SU-DHL-6 (cell line): Measurements from ENCODE around the gene SOBP.
A peak's percentile ranks its signal among the peaks of the same experiment; 100 is the strongest.

ENCODE experiments used
- H2AFZ ChIP-seq: fragments of 200-600 bp; sonication (generic); 2 replicates; pipeline ENCODE4 v1.6.1; 2014; ENCODE audit warnings: low read depth, mild to moderate bottlenecking, moderate library complexity, mixed read lengths, antibody characterized with exemption, low read length; ENCODE audit not compliant: severe bottlenecking
- H3F3A ChIP-seq: fragments of 200-600 bp; shearing (Covaris generic); 2 replicates; pipeline ENCODE4 v1.6.0; 2016; ENCODE audit warnings: antibody characterized with exemption, mild to moderate bottlenecking; ENCODE audit not compliant: insufficient read depth
- H3K27ac ChIP-seq: fragments of 200-600 bp; sonication (generic); 2 replicates; pipeline ENCODE4 v1.5.1; 2016; ENCODE audit warnings: low read depth, mild to moderate bottlenecking, low read length, moderate library complexity, mixed read lengths
- H3K27me3 ChIP-seq: fragments of 200-600 bp; sonication (generic), shearing (Covaris generic); 2 replicates; pipeline ENCODE4 v1.6.0; 2014; ENCODE audit warnings: mild to moderate bottlenecking, low read length
- H3K36me3 ChIP-seq: fragments of 200-600 bp; sonication (generic); 2 replicates; pipeline ENCODE4 v1.6.1; 2014; ENCODE audit warnings: mild to moderate bottlenecking, low read length, mixed read lengths
- H3K4me2 ChIP-seq: fragments of 300-600, 200-600 bp; shearing (Covaris generic), sonication (generic); 2 replicates; pipeline ENCODE4 v1.6.0; 2014; ENCODE audit warnings: low read length, low read depth, mild to moderate bottlenecking; ENCODE audit not compliant: poor library complexity, severe bottlenecking
- H3K4me3 ChIP-seq: fragments of 200-600 bp; sonication (generic); 2 replicates; pipeline ENCODE4 v1.5.1; 2014; ENCODE audit warnings: antibody characterized with exemption, low read length, mild to moderate bottlenecking, mixed read lengths; ENCODE audit not compliant: insufficient read depth, poor library complexity, severe bottlenecking
- H3K79me2 ChIP-seq: fragments of 200-600 bp; sonication (generic); 2 replicates; pipeline ENCODE4 v1.6.1; 2014; ENCODE audit warnings: mild to moderate bottlenecking, low read length, moderate library complexity; ENCODE audit not compliant: insufficient read depth
- H3K9ac ChIP-seq: fragments of 200-600 bp; sonication (generic); 2 replicates; pipeline ENCODE4 v1.7.0; 2014; ENCODE audit warnings: mild to moderate bottlenecking, low read length
- H3K9me2 ChIP-seq: fragments of 200-600 bp; sonication (generic); replicated peaks from 2 replicates; pipeline ENCODE4 v1.6.1; 2014; ENCODE audit warnings: low read length; ENCODE audit not compliant: insufficient read depth
- H3K9me3 ChIP-seq: fragments of 200-600 bp; sonication (generic); 2 replicates; pipeline ENCODE4 v1.6.1; 2014; ENCODE audit warnings: low read length, mixed read lengths; ENCODE audit not compliant: insufficient read depth
- H4K20me1 ChIP-seq: fragments of 200-600 bp; sonication (generic); 2 replicates; pipeline ENCODE4 v1.6.1; 2014; ENCODE audit warnings: low read depth, mild to moderate bottlenecking, antibody characterized with exemption, low read length, moderate library complexity, mixed read lengths
- CTCF ChIP-seq: fragments of 200-600 bp; sonication (generic); IDR thresholded peaks from one replicate; pipeline ENCODE4 v1.5.1; 2017; ENCODE audit warnings: antibody characterized with exemption, mild to moderate bottlenecking, low read length, moderate library complexity; ENCODE audit not compliant: insufficient read depth, poor library complexity, severe bottlenecking
- EZH2phosphoT487 ChIP-seq: fragments of 200-600 bp; sonication (generic), shearing (Covaris generic); conservative IDR thresholded peaks from 2 replicates; pipeline ENCODE4 v1.6.1; 2018; ENCODE audit warnings: mild to moderate bottlenecking, antibody characterized with exemption, low read length, moderate library complexity, mixed read lengths

Gene SOBP

GRCh38 chr6:107531868-107532267 is 42.0 kb downstream of the SOBP start:
- Histone ChIP-seq H3K36me3 (peaks cover 8% of the 10 kb centered on the region; the same call in 1 of the 2 replicates), H4K20me1 (no peaks in the 10 kb centered on the region), H3K79me2 (peaks cover 7% of the 10 kb centered on the region; the same call in 1 of the 2 replicates), H3K27ac (no peak overlapping the region), H3K4me3 (no peak overlapping the region), H3K4me2 (no peak overlapping the region), H3F3A (peaks cover 17% of the 10 kb centered on the region), H3K9ac (no peak overlapping the region), H3K27me3 (no peaks in the 10 kb centered on the region), H3K9me2 (no peaks in the 10 kb centered on the region), H2AFZ (no peak overlapping the region), H3K9me3 (no peaks in the 10 kb centered on the region)
- TF ChIP-seq EZH2phosphoT487 (no peak), CTCF (no peak)

GRCh38 chr6:107532706-107533105 is 42.8 kb downstream of the SOBP start:
- Histone ChIP-seq H3K9me2 (no peaks in the 10 kb centered on the region), H3K79me2 (peaks cover 6% of the 10 kb centered on the region; the same call in 1 of the 2 replicates), H3F3A (peaks cover 18% of the 10 kb centered on the region), H3K4me3 (no peak overlapping the region), H3K9me3 (no peaks in the 10 kb centered on the region), H3K9ac (no peak overlapping the region), H2AFZ (no peak overlapping the region), H3K4me2 (no peak overlapping the region), H3K27ac (no peak overlapping the region), H3K36me3 (peaks cover 8% of the 10 kb centered on the region; the same call in 1 of the 2 replicates), H4K20me1 (no peaks in the 10 kb centered on the region), H3K27me3 (no peaks in the 10 kb centered on the region)
- TF ChIP-seq CTCF (no peak), EZH2phosphoT487 (no peak)

- Histone ChIP-seq H3K9me3 (no peaks in the 10 kb centered on the region), H3K4me3 (no peak overlapping the region), H3K27ac (peak overlapping the region; percentile 38; the same call in 1 of the 2 replicates), H3K79me2 (peaks cover 4% of the 10 kb centered on the region; the same call in 1 of the 2 replicates), H3K4me2 (no peak overlapping the region), H3K9me2 (no peaks in the 10 kb centered on the region), H3F3A (peaks cover 18% of the 10 kb centered on the region), H3K27me3 (no peaks in the 10 kb centered on the region), H3K36me3 (peaks cover 8% of the 10 kb centered on the region; the same call in 1 of the 2 replicates), H2AFZ (no peak overlapping the region), H3K9ac (no peak overlapping the region), H4K20me1 (no peaks in the 10 kb centered on the region)
- TF ChIP-seq CTCF, result no peak
- TF ChIP-seq EZH2phosphoT487, result no peak
Observed at GRCh38 chr6:107533415-107534059, 43.6 kb downstream of the SOBP start.
